ENCODE results near the gene SRP68. TPM values are rescaled to one million over a fixed set of nuclear protein-coding genes. Genes with fewer than 3 reads are reported as not detected.

Gene SRP68
- total RNA-seq, 2 experiments from 2014 or later = 106 to 108 TPM

GRCh38 chr17:76025294-76025693 lies 47.0 kb downstream of the SRP68 start:
- Histone ChIP-seq H3K4me3 (ENCODE audit: low read length) (no peak overlapping the region), H3K9me3 (ENCODE audit: control insufficient read depth in 1 of 2, insufficient read depth in 1 of 2, low read length in 2 of 2) (no peaks in the 10 kb centered on the region), H3K36me3 (ENCODE audit: insufficient read depth, low read length) (no peaks in the 10 kb centered on the region), H3K27me3 (ENCODE audit: control insufficient read depth in 1 of 2, insufficient read depth in 2 of 2, low read length in 2 of 2) (no peaks in the 10 kb centered on the region), H3K27ac (ENCODE audit: low read depth in 1 of 2, low read length in 2 of 2) (no peak overlapping the region), H3K4me1 (ENCODE audit: insufficient read depth, low read length) (peaks cover 20% of the 10 kb centered on the region)
- ATAC-seq (ENCODE audit: poor library complexity) (no peak), DNase-seq (no peak)
- TF ChIP-seq CTCF (IDR thresholded peaks at IDR 0.05) = no peak
- H3K27ac Mint-ChIP-seq = no peak overlapping the region
- no peak overlapping the region for H3K4me3 Mint-ChIP-seq
- CTCF ChIA-PET = no interaction called here
- no peaks in the 10 kb centered on the region for H3K36me3 Mint-ChIP-seq (ENCODE audit: low read depth)
- H3K9me3 Mint-ChIP-seq = no peaks in the 10 kb centered on the region
- POLR2A ChIA-PET = no interaction called here
- no peaks in the 10 kb centered on the region for H3K27me3 Mint-ChIP-seq
- H3K4me1 Mint-ChIP-seq (ENCODE audit: low read depth) = peaks cover 16% of the 10 kb centered on the region
- intact Hi-C loops (cut with DNase I, micrococcal nuclease) = no loop called here

- H3K4me1 ChIP-seq (ENCODE audit: insufficient read depth, low read length) = peaks cover 11% of the 10 kb centered on the region
- H3K4me3 ChIP-seq (ENCODE audit: low read length) = no peak overlapping the region
- ChIA-PET CTCF (no interaction called here), POLR2A (no interaction called here)
- H3K27me3 ChIP-seq (ENCODE audit: control insufficient read depth in 1 of 2, insufficient read depth in 2 of 2, low read length in 2 of 2) = no peaks in the 10 kb centered on the region
- H3K36me3 ChIP-seq (ENCODE audit: insufficient read depth, low read length) = no peaks in the 10 kb centered on the region
- Mint-ChIP-seq H3K36me3 (ENCODE audit: low read depth) (no peaks in the 10 kb centered on the region), H3K9me3 (no peaks in the 10 kb centered on the region), H3K27ac (no peak overlapping the region), H3K4me1 (ENCODE audit: low read depth) (peaks cover 8% of the 10 kb centered on the region), H3K4me3 (no peak overlapping the region), H3K27me3 (no peaks in the 10 kb centered on the region)
- ATAC-seq (ENCODE audit: poor library complexity) (no peak), DNase-seq (no peak)
- no peak overlapping the region for H3K27ac ChIP-seq (ENCODE audit: low read depth in 1 of 2, low read length in 2 of 2)
- H3K9me3 ChIP-seq (ENCODE audit: control insufficient read depth in 1 of 2, insufficient read depth in 1 of 2, low read length in 2 of 2) = no peaks in the 10 kb centered on the region
- intact Hi-C loops (cut with DNase I, micrococcal nuclease) = no loop called here
- no peak for TF ChIP-seq CTCF (IDR thresholded peaks at IDR 0.05)
Observed at GRCh38 chr17:76024353-76024752, 48.0 kb downstream of the SRP68 start.

- Mint-ChIP-seq H3K9me3 (no peaks in the 10 kb centered on the region), H3K36me3 (ENCODE audit: low read depth) (no peaks in the 10 kb centered on the region), H3K27ac (no peak overlapping the region), H3K27me3 (no peaks in the 10 kb centered on the region), H3K4me1 (ENCODE audit: low read depth) (peaks cover 4% of the 10 kb centered on the region), H3K4me3 (no peak overlapping the region)
- Histone ChIP-seq H3K4me1 (ENCODE audit: insufficient read depth, low read length) (peaks cover 6% of the 10 kb centered on the region), H3K27me3 (ENCODE audit: control insufficient read depth in 1 of 2, insufficient read depth in 2 of 2, low read length in 2 of 2) (no peaks in the 10 kb centered on the region), H3K4me3 (ENCODE audit: low read length) (no peak overlapping the region), H3K36me3 (ENCODE audit: insufficient read depth, low read length) (no peaks in the 10 kb centered on the region), H3K9me3 (ENCODE audit: control insufficient read depth in 1 of 2, insufficient read depth in 1 of 2, low read length in 2 of 2) (no peaks in the 10 kb centered on the region), H3K27ac (ENCODE audit: low read depth in 1 of 2, low read length in 2 of 2) (no peak overlapping the region)
- ChIA-PET POLR2A (no interaction called here), CTCF (no interaction called here)
- no peak for DNase-seq
- intact Hi-C loops (cut with DNase I, micrococcal nuclease) = no loop called here
- TF ChIP-seq CTCF (IDR thresholded peaks at IDR 0.05) = no peak
- ATAC-seq (ENCODE audit: poor library complexity) = no peak
Observed at GRCh38 chr17:76023900-76024237, 48.4 kb downstream of the SRP68 start.
